ENCODE measurements around the gene XRCC5.

DNA sequence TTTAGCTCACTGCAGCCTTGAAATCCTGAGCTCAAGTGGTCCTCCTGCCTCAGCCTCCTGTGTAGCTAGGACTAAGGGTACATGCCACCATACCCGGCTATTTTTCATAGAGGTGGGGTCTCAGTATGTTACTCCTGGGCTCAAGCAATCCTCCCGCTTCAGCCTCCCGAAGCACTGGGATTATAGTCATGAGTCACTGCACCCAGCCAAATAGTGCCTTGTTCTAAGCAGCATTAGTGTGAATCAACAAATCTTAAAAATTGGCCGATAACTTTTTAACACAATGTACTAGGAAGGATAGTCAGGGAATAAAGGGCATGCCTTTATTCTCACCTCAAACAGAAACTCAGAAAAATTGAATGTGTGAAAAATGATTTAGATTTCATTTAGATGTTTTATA lies 51.6 kb downstream of the XRCC5 start:
- TF ChIP-seq POLR2A (IDR thresholded peaks at IDR 0.05; ENCODE audit: low read depth, low read length), result no peak
- TF ChIP-seq POLR2AphosphoS5 (IDR thresholded peaks at IDR 0.05; ENCODE audit: low read depth, low read length), result no peak

All from GM12892 (cell line).